ENCODE data around the gene TGFBR2. TPM values are rescaled to one million over a fixed set of nuclear protein-coding genes. Genes with fewer than 3 reads are reported as not detected.

TGFBR2 gene
- total RNA-seq, 3 donors from 2014 or later, result 104 to 114 (median 111) TPM

GRCh38 chr3:30630238-30631030, 24.0 kb downstream of the TGFBR2 start:
- no peak for ATAC-seq
- Mint-ChIP-seq H3K27me3 (ENCODE audit: low read depth) (no peaks in the 10 kb centered on the region), H3K36me3 (ENCODE audit: insufficient read depth) (peaks cover 50% of the 10 kb centered on the region), H3K9me3 (no peaks in the 10 kb centered on the region), H3K4me3 (peak overlapping the region; percentile 61), H3K4me1 (ENCODE audit: low read depth) (peaks cover 95% of the 10 kb centered on the region)
- no peak for DNase-seq

GRCh38 chr3:30631243-30631904, 25.0 kb downstream of the TGFBR2 start:
- Mint-ChIP-seq H3K36me3 (ENCODE audit: insufficient read depth) (peaks cover 48% of the 10 kb centered on the region), H3K4me1 (ENCODE audit: low read depth) (peaks cover 95% of the 10 kb centered on the region), H3K9me3 (no peaks in the 10 kb centered on the region), H3K27me3 (ENCODE audit: low read depth) (no peaks in the 10 kb centered on the region), H3K4me3 (peak overlapping the region; percentile 71)
- DNase-seq, result peak; percentile 36
- peak; percentile 78 to 81 for ATAC-seq

GRCh38 chr3:30632065-30632464, 25.7 kb downstream of the TGFBR2 start:
- DNase-seq (no peak), ATAC-seq (no peak)
- no peaks in the 10 kb centered on the region for H3K9me3 Mint-ChIP-seq
- H3K4me3 Mint-ChIP-seq, result peak overlapping the region; percentile 71
- H3K4me1 Mint-ChIP-seq (ENCODE audit: low read depth), result peaks cover 95% of the 10 kb centered on the region
- no peaks in the 10 kb centered on the region for H3K27me3 Mint-ChIP-seq (ENCODE audit: low read depth)
- peaks cover 47% of the 10 kb centered on the region for H3K36me3 Mint-ChIP-seq (ENCODE audit: insufficient read depth)

GRCh38 chr3:30632521-30632920, 26.1 kb downstream of the TGFBR2 start:
- Mint-ChIP-seq H3K4me1 (ENCODE audit: low read depth) (peaks cover 96% of the 10 kb centered on the region), H3K27me3 (ENCODE audit: low read depth) (no peaks in the 10 kb centered on the region), H3K4me3 (peak overlapping the region; percentile 54), H3K36me3 (ENCODE audit: insufficient read depth) (peaks cover 52% of the 10 kb centered on the region), H3K9me3 (no peaks in the 10 kb centered on the region)
- ATAC-seq, result no peak
- DNase-seq, result no peak

- no peak for ATAC-seq
- DNase-seq, result no peak
- Mint-ChIP-seq H3K4me3 (no peak overlapping the region), H3K4me1 (ENCODE audit: low read depth) (peaks cover 98% of the 10 kb centered on the region), H3K9me3 (no peaks in the 10 kb centered on the region), H3K36me3 (ENCODE audit: insufficient read depth) (peaks cover 61% of the 10 kb centered on the region), H3K27me3 (ENCODE audit: low read depth) (no peaks in the 10 kb centered on the region)
These were observed 27.3 kb downstream of the TGFBR2 start for GRCh38 chr3:30633718-30634117.

GRCh38 chr3:30634761-30635735, 28.6 kb downstream of the TGFBR2 start:
- DNase-seq (no peak), ATAC-seq (peak in 1 of 2 donors; percentile 10)
- Mint-ChIP-seq H3K36me3 (ENCODE audit: insufficient read depth) (peaks cover 54% of the 10 kb centered on the region), H3K9me3 (no peaks in the 10 kb centered on the region), H3K27me3 (ENCODE audit: low read depth) (no peaks in the 10 kb centered on the region), H3K4me1 (ENCODE audit: low read depth) (peaks cover 98% of the 10 kb centered on the region), H3K4me3 (peak overlapping the region; percentile 65)

- Mint-ChIP-seq H3K36me3 (ENCODE audit: insufficient read depth) (peaks cover 47% of the 10 kb centered on the region), H3K9me3 (peaks cover 3% of the 10 kb centered on the region), H3K4me3 (peak overlapping the region; percentile 59), H3K27me3 (ENCODE audit: low read depth) (no peaks in the 10 kb centered on the region), H3K4me1 (ENCODE audit: low read depth) (peaks cover 97% of the 10 kb centered on the region)
- no peak for ATAC-seq
- no peak for DNase-seq
These were observed 31.2 kb downstream of the TGFBR2 start for GRCh38 chr3:30637310-30638219.

GRCh38 chr3:30638685-30639412, 32.4 kb downstream of the TGFBR2 start:
- H3K36me3 Mint-ChIP-seq (ENCODE audit: insufficient read depth), result peaks cover 45% of the 10 kb centered on the region

GRCh38 chr3:30639937-30640336, 33.5 kb downstream of the TGFBR2 start:
- Mint-ChIP-seq H3K4me3 (peak overlapping the region; percentile 31), H3K36me3 (ENCODE audit: insufficient read depth) (peaks cover 49% of the 10 kb centered on the region), H3K9me3 (peaks cover 3% of the 10 kb centered on the region), H3K4me1 (ENCODE audit: low read depth) (peaks cover 96% of the 10 kb centered on the region), H3K27me3 (ENCODE audit: low read depth) (no peaks in the 10 kb centered on the region)
- peak; percentile 74 to 79 for ATAC-seq
- DNase-seq, result no peak

More at GRCh38 chr3:30638685-30639412, 32.4 kb downstream of the TGFBR2 start:
- Mint-ChIP-seq H3K9me3 (peaks cover 3% of the 10 kb centered on the region), H3K4me1 (ENCODE audit: low read depth) (peaks cover 96% of the 10 kb centered on the region), H3K4me3 (peak overlapping the region; percentile 60), H3K27me3 (ENCODE audit: low read depth) (no peaks in the 10 kb centered on the region)
- DNase-seq, result no peak
- no peak for ATAC-seq

GRCh38 chr3:30640851-30641250, 34.5 kb downstream of the TGFBR2 start:
- Mint-ChIP-seq H3K27me3 (ENCODE audit: low read depth) (no peaks in the 10 kb centered on the region), H3K4me3 (peak overlapping the region; percentile 65), H3K4me1 (ENCODE audit: low read depth) (peaks cover 96% of the 10 kb centered on the region), H3K9me3 (peaks cover 3% of the 10 kb centered on the region), H3K36me3 (ENCODE audit: insufficient read depth) (peaks cover 47% of the 10 kb centered on the region)
- ATAC-seq (no peak), DNase-seq (no peak)

GRCh38 chr3:30641416-30642251, 35.2 kb downstream of the TGFBR2 start:
- no peak for ATAC-seq
- H3K4me1 Mint-ChIP-seq (ENCODE audit: low read depth), result peaks cover 97% of the 10 kb centered on the region
- peaks cover 3% of the 10 kb centered on the region for H3K9me3 Mint-ChIP-seq
- H3K36me3 Mint-ChIP-seq (ENCODE audit: insufficient read depth), result peaks cover 50% of the 10 kb centered on the region
- H3K27me3 Mint-ChIP-seq (ENCODE audit: low read depth), result no peaks in the 10 kb centered on the region
- H3K4me3 Mint-ChIP-seq, result peak overlapping the region; percentile 65
- no peak for DNase-seq

- ATAC-seq (no peak), DNase-seq (no peak)
- no peaks in the 10 kb centered on the region for H3K27me3 Mint-ChIP-seq (ENCODE audit: low read depth)
- peaks cover 94% of the 10 kb centered on the region for H3K4me1 Mint-ChIP-seq (ENCODE audit: low read depth)
- H3K36me3 Mint-ChIP-seq (ENCODE audit: insufficient read depth), result peaks cover 48% of the 10 kb centered on the region
- H3K9me3 Mint-ChIP-seq, result peaks cover 3% of the 10 kb centered on the region
- peak overlapping the region; percentile 13 for H3K4me3 Mint-ChIP-seq
These were observed 36.5 kb downstream of the TGFBR2 start for GRCh38 chr3:30642849-30643361.

Data from activated T-cell treated with anti-CD3 and anti-CD28 coated beads, Interleukin-2, amount 50 U/mL, for 4 hours (primary cell).